ENCODE measurements around the gene BLZF1. TPM values are rescaled to one million over a fixed set of nuclear protein-coding genes. Genes with fewer than 3 reads are reported as not detected.

Gene BLZF1
- total and polyA plus RNA-seq, 2 of the 8 experiments (the other 6 are each of a cell fraction or from before 2014, with no cell fraction given) = 1.8 to 10.3 TPM

GRCh38 chr1:169339773-169340172, 28.2 kb upstream of the BLZF1 start (continued):
- TF ChIP-seq, protein P1, sequence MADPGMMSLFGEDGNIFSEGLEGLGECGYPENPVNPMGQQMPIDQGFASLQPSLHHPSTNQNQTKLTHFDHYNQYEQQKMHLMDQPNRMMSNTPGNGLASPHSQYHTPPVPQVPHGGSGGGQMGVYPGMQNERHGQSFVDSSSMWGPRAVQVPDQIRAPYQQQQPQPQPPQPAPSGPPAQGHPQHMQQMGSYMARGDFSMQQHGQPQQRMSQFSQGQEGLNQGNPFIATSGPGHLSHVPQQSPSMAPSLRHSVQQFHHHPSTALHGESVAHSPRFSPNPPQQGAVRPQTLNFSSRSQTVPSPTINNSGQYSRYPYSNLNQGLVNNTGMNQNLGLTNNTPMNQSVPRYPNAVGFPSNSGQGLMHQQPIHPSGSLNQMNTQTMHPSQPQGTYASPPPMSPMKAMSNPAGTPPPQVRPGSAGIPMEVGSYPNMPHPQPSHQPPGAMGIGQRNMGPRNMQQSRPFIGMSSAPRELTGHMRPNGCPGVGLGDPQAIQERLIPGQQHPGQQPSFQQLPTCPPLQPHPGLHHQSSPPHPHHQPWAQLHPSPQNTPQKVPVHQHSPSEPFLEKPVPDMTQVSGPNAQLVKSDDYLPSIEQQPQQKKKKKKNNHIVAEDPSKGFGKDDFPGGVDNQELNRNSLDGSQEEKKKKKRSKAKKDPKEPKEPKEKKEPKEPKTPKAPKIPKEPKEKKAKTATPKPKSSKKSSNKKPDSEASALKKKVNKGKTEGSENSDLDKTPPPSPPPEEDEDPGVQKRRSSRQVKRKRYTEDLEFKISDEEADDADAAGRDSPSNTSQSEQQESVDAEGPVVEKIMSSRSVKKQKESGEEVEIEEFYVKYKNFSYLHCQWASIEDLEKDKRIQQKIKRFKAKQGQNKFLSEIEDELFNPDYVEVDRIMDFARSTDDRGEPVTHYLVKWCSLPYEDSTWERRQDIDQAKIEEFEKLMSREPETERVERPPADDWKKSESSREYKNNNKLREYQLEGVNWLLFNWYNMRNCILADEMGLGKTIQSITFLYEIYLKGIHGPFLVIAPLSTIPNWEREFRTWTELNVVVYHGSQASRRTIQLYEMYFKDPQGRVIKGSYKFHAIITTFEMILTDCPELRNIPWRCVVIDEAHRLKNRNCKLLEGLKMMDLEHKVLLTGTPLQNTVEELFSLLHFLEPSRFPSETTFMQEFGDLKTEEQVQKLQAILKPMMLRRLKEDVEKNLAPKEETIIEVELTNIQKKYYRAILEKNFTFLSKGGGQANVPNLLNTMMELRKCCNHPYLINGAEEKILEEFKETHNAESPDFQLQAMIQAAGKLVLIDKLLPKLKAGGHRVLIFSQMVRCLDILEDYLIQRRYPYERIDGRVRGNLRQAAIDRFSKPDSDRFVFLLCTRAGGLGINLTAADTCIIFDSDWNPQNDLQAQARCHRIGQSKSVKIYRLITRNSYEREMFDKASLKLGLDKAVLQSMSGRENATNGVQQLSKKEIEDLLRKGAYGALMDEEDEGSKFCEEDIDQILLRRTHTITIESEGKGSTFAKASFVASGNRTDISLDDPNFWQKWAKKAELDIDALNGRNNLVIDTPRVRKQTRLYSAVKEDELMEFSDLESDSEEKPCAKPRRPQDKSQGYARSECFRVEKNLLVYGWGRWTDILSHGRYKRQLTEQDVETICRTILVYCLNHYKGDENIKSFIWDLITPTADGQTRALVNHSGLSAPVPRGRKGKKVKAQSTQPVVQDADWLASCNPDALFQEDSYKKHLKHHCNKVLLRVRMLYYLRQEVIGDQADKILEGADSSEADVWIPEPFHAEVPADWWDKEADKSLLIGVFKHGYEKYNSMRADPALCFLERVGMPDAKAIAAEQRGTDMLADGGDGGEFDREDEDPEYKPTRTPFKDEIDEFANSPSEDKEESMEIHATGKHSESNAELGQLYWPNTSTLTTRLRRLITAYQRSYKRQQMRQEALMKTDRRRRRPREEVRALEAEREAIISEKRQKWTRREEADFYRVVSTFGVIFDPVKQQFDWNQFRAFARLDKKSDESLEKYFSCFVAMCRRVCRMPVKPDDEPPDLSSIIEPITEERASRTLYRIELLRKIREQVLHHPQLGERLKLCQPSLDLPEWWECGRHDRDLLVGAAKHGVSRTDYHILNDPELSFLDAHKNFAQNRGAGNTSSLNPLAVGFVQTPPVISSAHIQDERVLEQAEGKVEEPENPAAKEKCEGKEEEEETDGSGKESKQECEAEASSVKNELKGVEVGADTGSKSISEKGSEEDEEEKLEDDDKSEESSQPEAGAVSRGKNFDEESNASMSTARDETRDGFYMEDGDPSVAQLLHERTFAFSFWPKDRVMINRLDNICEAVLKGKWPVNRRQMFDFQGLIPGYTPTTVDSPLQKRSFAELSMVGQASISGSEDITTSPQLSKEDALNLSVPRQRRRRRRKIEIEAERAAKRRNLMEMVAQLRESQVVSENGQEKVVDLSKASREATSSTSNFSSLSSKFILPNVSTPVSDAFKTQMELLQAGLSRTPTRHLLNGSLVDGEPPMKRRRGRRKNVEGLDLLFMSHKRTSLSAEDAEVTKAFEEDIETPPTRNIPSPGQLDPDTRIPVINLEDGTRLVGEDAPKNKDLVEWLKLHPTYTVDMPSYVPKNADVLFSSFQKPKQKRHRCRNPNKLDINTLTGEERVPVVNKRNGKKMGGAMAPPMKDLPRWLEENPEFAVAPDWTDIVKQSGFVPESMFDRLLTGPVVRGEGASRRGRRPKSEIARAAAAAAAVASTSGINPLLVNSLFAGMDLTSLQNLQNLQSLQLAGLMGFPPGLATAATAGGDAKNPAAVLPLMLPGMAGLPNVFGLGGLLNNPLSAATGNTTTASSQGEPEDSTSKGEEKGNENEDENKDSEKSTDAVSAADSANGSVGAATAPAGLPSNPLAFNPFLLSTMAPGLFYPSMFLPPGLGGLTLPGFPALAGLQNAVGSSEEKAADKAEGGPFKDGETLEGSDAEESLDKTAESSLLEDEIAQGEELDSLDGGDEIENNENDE (IDR thresholded peaks at IDR 0.05; ENCODE audit: insufficient replicate concordance, low read length) = no peak
- TF ChIP-seq TEAD4 (IDR thresholded peaks at IDR 0.05; ENCODE audit: low read depth, low read length) (no peak), YY1 (IDR thresholded peaks at IDR 0.05; ENCODE audit: low read depth, low read length) (no peak)
